ENCODE results near the gene CSF1. TPM values are rescaled to one million over a fixed set of nuclear protein-coding genes. Genes with fewer than 3 reads are reported as not detected.

Gene CSF1
- total and polyA plus RNA-seq, 2 of the 13 experiments (the other 11 are each of a cell fraction or from before 2014, with no cell fraction given): 4.6 to 13.3 TPM

DNA sequence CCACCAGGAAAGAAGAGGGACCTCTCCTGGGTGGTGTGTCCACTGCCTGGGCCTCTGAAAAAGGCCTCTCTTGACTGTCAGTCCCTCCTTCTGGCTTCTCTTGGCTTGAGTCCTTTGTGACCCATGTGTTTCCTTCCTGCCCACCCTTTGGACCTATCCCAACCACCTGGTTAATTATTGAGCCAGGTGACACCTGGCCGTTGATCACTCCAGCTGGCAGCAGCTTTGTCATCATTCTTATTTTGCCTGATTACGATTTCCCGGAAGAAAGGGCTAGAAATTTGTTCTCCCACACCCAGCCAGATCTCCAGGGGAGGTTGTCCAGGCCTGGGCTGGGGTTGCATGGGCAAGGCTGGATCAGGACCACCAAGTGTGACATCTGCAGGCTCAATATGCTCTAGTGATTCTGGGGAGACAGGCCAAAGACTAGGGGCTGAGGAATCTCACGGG is 24.8 kb downstream of the CSF1 start (continued):
- TF ChIP-seq, protein P1, sequence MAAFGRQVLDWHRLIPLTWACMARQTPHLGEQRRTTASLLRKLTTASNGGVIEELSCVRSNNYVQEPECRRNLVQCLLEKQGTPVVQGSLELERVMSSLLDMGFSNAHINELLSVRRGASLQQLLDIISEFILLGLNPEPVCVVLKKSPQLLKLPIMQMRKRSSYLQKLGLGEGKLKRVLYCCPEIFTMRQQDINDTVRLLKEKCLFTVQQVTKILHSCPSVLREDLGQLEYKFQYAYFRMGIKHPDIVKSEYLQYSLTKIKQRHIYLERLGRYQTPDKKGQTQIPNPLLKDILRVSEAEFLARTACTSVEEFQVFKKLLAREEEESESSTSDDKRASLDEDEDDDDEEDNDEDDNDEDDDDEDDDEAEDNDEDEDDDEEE (CRISPR knock-in tag; IDR thresholded peaks at IDR 0.05): peak; percentile 63; the same call in 1 of the 2 replicates
- TF ChIP-seq KDM5B (CRISPR knock-in tag; IDR thresholded peaks at IDR 0.05; ENCODE audit: borderline replicate concordance): no peak; the same call in 1 of the 2 replicates
- TF ChIP-seq FIP1L1 (IDR thresholded peaks at IDR 0.05; ENCODE audit: borderline replicate concordance, insufficient read depth, low read depth, low read length): no peak
- no peak for TF ChIP-seq FOXA1 (IDR thresholded peaks at IDR 0.05)
- peak; percentile 18; the same call in 1 of the 2 replicates for TF ChIP-seq FOXA1 (CRISPR knock-in tag; IDR thresholded peaks at IDR 0.05)
- TF ChIP-seq, protein P2, sequence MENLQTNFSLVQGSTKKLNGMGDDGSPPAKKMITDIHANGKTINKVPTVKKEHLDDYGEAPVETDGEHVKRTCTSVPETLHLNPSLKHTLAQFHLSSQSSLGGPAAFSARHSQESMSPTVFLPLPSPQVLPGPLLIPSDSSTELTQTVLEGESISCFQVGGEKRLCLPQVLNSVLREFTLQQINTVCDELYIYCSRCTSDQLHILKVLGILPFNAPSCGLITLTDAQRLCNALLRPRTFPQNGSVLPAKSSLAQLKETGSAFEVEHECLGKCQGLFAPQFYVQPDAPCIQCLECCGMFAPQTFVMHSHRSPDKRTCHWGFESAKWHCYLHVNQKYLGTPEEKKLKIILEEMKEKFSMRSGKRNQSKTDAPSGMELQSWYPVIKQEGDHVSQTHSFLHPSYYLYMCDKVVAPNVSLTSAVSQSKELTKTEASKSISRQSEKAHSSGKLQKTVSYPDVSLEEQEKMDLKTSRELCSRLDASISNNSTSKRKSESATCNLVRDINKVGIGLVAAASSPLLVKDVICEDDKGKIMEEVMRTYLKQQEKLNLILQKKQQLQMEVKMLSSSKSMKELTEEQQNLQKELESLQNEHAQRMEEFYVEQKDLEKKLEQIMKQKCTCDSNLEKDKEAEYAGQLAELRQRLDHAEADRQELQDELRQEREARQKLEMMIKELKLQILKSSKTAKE (CRISPR knock-in tag; IDR thresholded peaks at IDR 0.05; ENCODE audit: borderline replicate concordance): no peak
- TF ChIP-seq GATAD2A (CRISPR knock-in tag; IDR thresholded peaks at IDR 0.05): peak; percentile 79
- TF ChIP-seq SALL2 (CRISPR knock-in tag; IDR thresholded peaks at IDR 0.05): no peak
- no peak for TF ChIP-seq GZF1 (CRISPR knock-in tag; IDR thresholded peaks at IDR 0.05)
- TF ChIP-seq, protein P3, sequence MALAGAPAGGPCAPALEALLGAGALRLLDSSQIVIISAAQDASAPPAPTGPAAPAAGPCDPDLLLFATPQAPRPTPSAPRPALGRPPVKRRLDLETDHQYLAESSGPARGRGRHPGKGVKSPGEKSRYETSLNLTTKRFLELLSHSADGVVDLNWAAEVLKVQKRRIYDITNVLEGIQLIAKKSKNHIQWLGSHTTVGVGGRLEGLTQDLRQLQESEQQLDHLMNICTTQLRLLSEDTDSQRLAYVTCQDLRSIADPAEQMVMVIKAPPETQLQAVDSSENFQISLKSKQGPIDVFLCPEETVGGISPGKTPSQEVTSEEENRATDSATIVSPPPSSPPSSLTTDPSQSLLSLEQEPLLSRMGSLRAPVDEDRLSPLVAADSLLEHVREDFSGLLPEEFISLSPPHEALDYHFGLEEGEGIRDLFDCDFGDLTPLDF (CRISPR knock-in tag; IDR thresholded peaks at IDR 0.05): no peak
- no peak for TF ChIP-seq HOXA7 (CRISPR knock-in tag; IDR thresholded peaks at IDR 0.05)
- no peak for TF ChIP-seq ZNF558 (CRISPR knock-in tag; IDR thresholded peaks at IDR 0.05; ENCODE audit: borderline replicate concordance)
- no peak for TF ChIP-seq MLLT10 (CRISPR knock-in tag; IDR thresholded peaks at IDR 0.05)
- TF ChIP-seq ZNF724P (CRISPR knock-in tag; IDR thresholded peaks at IDR 0.05; ENCODE audit: borderline replicate concordance): no peak
- TF ChIP-seq ZNF552 (CRISPR knock-in tag; IDR thresholded peaks at IDR 0.05; ENCODE audit: borderline replicate concordance): no peak
- TF ChIP-seq SMC3 (IDR thresholded peaks at IDR 0.05; ENCODE audit: low read length): no peak; the same call in 1 of the 2 replicates
- no peak for TF ChIP-seq ARNT (IDR thresholded peaks at IDR 0.05)
- no peak for TF ChIP-seq MATR3 (CRISPR knock-in tag; IDR thresholded peaks at IDR 0.05)
- peak; percentile 64; the same call in 1 of the 2 replicates for TF ChIP-seq NR2F2 (IDR thresholded peaks at IDR 0.05; ENCODE audit: borderline replicate concordance, low read depth)
- no peak for TF ChIP-seq AKAP8 (CRISPR knock-in tag; IDR thresholded peaks at IDR 0.05)
- no peak for TF ChIP-seq ZNF737 (CRISPR knock-in tag; IDR thresholded peaks at IDR 0.05; ENCODE audit: borderline replicate concordance)
- no peak for TF ChIP-seq ZFP90 (CRISPR knock-in tag; IDR thresholded peaks at IDR 0.05; ENCODE audit: borderline replicate concordance)
- TF ChIP-seq ATAD3A (CRISPR knock-in tag; IDR thresholded peaks at IDR 0.05): no peak
- TF ChIP-seq, protein P4, sequence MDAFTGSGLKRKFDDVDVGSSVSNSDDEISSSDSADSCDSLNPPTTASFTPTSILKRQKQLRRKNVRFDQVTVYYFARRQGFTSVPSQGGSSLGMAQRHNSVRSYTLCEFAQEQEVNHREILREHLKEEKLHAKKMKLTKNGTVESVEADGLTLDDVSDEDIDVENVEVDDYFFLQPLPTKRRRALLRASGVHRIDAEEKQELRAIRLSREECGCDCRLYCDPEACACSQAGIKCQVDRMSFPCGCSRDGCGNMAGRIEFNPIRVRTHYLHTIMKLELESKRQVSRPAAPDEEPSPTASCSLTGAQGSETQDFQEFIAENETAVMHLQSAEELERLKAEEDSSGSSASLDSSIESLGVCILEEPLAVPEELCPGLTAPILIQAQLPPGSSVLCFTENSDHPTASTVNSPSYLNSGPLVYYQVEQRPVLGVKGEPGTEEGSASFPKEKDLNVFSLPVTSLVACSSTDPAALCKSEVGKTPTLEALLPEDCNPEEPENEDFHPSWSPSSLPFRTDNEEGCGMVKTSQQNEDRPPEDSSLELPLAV (CRISPR knock-in tag; conservative IDR thresholded peaks at IDR 0.05; ENCODE audit: low read depth): no peak
- TF ChIP-seq, protein P5, sequence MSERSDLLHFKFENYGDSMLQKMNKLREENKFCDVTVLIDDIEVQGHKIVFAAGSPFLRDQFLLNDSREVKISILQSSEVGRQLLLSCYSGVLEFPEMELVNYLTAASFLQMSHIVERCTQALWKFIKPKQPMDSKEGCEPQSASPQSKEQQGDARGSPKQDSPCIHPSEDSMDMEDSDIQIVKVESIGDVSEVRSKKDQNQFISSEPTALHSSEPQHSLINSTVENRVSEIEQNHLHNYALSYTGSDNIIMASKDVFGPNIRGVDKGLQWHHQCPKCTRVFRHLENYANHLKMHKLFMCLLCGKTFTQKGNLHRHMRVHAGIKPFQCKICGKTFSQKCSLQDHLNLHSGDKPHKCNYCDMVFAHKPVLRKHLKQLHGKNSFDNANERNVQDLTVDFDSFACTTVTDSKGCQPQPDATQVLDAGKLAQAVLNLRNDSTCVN (CRISPR knock-in tag; IDR thresholded peaks at IDR 0.05; ENCODE audit: borderline replicate concordance): no peak
- TF ChIP-seq ZNF781 (CRISPR knock-in tag; IDR thresholded peaks at IDR 0.05; ENCODE audit: borderline replicate concordance, not compliant biosample characterization): no peak

All from HepG2 (cell line).